ENCODE results near the gene MYO18A. TPM values are rescaled to one million over a fixed set of nuclear protein-coding genes. Genes with fewer than 3 reads are reported as not detected.
"Not testable (repeated sequence)": the region's sequence is repeated elsewhere in the genome, so short reads cannot be mapped to it uniquely, and the experiment has no call there.

The MYO18A gene
- total RNA-seq, 4 donors from 2014 or later: 46.7 to 82.7 (median 64.6) TPM

- intact Hi-C loops (cut with DNase I): loop anchor here (2.0 kb wide), 2 partner anchors 29 to 69 kb away; no protein-coding TSS in a partner anchor
- Histone ChIP-seq H3K4me1 (peaks cover 39 to 63% (median 52%) of the 10 kb centered on the region in 4 donors), H3K36me3 (no peaks in the 10 kb centered on the region), H3K4me3 (no peak overlapping the region), H3K27me3 (no peaks in the 10 kb centered on the region), H3K27ac (replicated peaks in 1 of 4) (peak overlapping the region; percentile 17 to 87 (median 80)), H3K9me3 (no peaks in the 10 kb centered on the region)
- TF ChIP-seq POLR2AphosphoS5 (IDR thresholded peaks at IDR 0.05) (no peak), POLR2A (IDR thresholded peaks at IDR 0.05; ENCODE audit: low read depth) (no peak), EP300 (IDR thresholded peaks at IDR 0.05) (no peak), CTCF (IDR thresholded peaks at IDR 0.05) (no peak)
- DNase-seq (ENCODE audit: extremely low spot score): no peak
- WGBS: 70% methylated on average over 2 of the region's 2 CpGs
Observed at GRCh38 chr17:29150161-29150560, 30.0 kb downstream of the MYO18A start.

- TF ChIP-seq POLR2A (IDR thresholded peaks at IDR 0.05; ENCODE audit: low read depth): no peak
- TF ChIP-seq EP300 (IDR thresholded peaks at IDR 0.05): no peak
- no peak for TF ChIP-seq CTCF (IDR thresholded peaks at IDR 0.05)
- no peak for TF ChIP-seq POLR2AphosphoS5 (IDR thresholded peaks at IDR 0.05)
- no peaks in the 10 kb centered on the region for H3K27me3 ChIP-seq
- H3K4me1 ChIP-seq: peaks cover 38 to 60% (median 49%) of the 10 kb centered on the region in 4 donors
- H3K9me3 ChIP-seq: no peaks in the 10 kb centered on the region
- WGBS: 62% methylated on average over 2 of the region's 8 CpGs
- H3K36me3 ChIP-seq: no peaks in the 10 kb centered on the region
- no peak for DNase-seq (ENCODE audit: extremely low spot score)
- peak overlapping the region; percentile 57 to 63 (median 58) for H3K4me3 ChIP-seq
- H3K27ac ChIP-seq (replicated peaks in 1 of 4): peak overlapping the region; percentile 80 to 87 (median 80)
- intact Hi-C loops (cut with DNase I): loop anchor here (2.0 kb wide), 3 partner anchors 29 to 141 kb away; no protein-coding TSS in a partner anchor
Observed at GRCh38 chr17:29149431-29150064, 30.6 kb downstream of the MYO18A start.

DNA sequence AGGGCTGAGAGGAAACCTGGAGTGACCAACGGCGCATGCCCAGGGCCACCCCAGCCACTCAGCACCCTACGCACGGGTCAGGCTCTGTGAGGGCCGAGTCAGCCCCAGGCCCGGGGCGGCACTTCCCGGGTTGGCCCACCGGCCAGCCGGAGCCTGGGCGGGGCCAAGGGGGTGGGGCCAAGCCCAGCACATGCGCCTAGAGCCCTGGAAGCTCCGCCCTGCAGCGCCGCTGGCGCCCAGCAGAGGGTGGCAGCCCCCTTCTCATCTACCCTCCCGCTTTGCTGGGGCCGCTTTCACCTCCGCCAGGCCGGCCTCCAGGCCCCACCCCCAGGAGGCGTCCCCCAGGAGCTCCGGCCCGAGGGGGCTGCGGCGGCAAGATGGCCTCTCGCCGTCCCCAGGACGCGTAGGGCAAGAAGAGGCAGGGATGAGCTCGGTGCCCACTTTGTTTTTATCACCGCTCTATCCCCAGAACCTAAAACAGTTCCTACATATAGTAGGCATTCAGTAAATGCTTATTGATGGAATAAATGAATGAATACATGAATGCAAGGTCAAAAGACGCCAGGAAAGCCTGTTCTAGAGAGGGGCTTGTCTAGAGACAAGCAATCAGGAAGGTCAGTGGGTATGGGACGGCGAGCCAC is 31.3 kb downstream of the MYO18A start:
- H3K9me3 ChIP-seq: no peaks in the 10 kb centered on the region
- no peaks in the 10 kb centered on the region for H3K36me3 ChIP-seq
- peak overlapping the region; percentile 80 to 87 (median 80) for H3K27ac ChIP-seq (replicated peaks in 1 of 4)
- H3K4me3 ChIP-seq: peak overlapping the region; percentile 57 to 63 (median 58)
- intact Hi-C loops (cut with DNase I): loop anchor here (2.0 kb wide), 1 partner anchor 142 kb away; no protein-coding TSS in a partner anchor
- WGBS: 16% methylated on average over 7 of the region's 34 CpGs
- DNase-seq (ENCODE audit: extremely low spot score): peak; percentile 98
- no peaks in the 10 kb centered on the region for H3K27me3 ChIP-seq
- peaks cover 32 to 57% (median 47%) of the 10 kb centered on the region in 4 donors for H3K4me1 ChIP-seq
- peak; percentile 97 to 99 (median 98) for TF ChIP-seq CTCF (IDR thresholded peaks at IDR 0.05)
- no peak for TF ChIP-seq EP300 (IDR thresholded peaks at IDR 0.05)
- no peak for TF ChIP-seq POLR2A (IDR thresholded peaks at IDR 0.05; ENCODE audit: low read depth)
- peak; percentile 67 to 85 for TF ChIP-seq POLR2AphosphoS5 (IDR thresholded peaks at IDR 0.05)

- peak overlapping the region; percentile 57 to 63 (median 58) for H3K4me3 ChIP-seq
- intact Hi-C loops (cut with DNase I): loop anchor here (2.0 kb wide), 1 partner anchor 142 kb away; no protein-coding TSS in a partner anchor
- no peaks in the 10 kb centered on the region for H3K27me3 ChIP-seq
- H3K36me3 ChIP-seq: no peaks in the 10 kb centered on the region
- H3K9me3 ChIP-seq: no peaks in the 10 kb centered on the region
- H3K4me1 ChIP-seq: peaks cover 37 to 56% (median 46%) of the 10 kb centered on the region in 4 donors
- peak overlapping the region; percentile 80 to 87 (median 80) for H3K27ac ChIP-seq (replicated peaks in 1 of 4)
- 32% methylated on average over 5 of the region's 5 CpGs for WGBS
- DNase-seq (ENCODE audit: extremely low spot score): no peak
- TF ChIP-seq POLR2A (IDR thresholded peaks at IDR 0.05; ENCODE audit: low read depth): no peak
- TF ChIP-seq POLR2AphosphoS5 (IDR thresholded peaks at IDR 0.05): no peak
Observed at GRCh38 chr17:29148257-29148789, 31.9 kb downstream of the MYO18A start.

DNA sequence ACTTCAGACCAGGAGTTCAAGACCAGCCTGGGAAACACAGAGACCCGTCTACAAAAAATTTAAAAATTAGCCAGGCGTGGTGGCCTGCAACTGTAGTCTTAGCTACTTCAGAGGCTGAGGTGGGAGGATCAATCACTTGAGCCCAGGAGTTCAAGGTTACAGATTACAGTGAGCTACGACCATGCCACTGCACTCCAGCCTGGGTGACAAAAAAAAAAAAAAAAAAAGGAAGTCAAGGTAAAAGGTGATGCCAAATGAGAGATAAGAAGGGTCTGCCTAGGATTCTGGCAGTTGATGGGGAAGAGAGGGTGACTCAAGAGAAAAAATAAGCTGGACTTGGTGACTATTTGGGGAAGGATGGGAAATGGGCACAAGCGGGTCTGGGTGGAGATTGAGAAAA is 32.5 kb downstream of the MYO18A start:
- H3K27ac ChIP-seq (replicated peaks in 1 of 4): peak overlapping the region; percentile 80 to 87 (median 80)
- WGBS: 88% methylated on average over 4 of the region's 4 CpGs
- peaks cover 37 to 56% (median 46%) of the 10 kb centered on the region in 4 donors for H3K4me1 ChIP-seq
- TF ChIP-seq CTCF (IDR thresholded peaks at IDR 0.05) (no peak), EP300 (IDR thresholded peaks at IDR 0.05) (no peak), POLR2AphosphoS5 (IDR thresholded peaks at IDR 0.05) (no peak), POLR2A (IDR thresholded peaks at IDR 0.05; ENCODE audit: low read depth) (no peak)
- H3K27me3 ChIP-seq: no peaks in the 10 kb centered on the region
- no peak overlapping the region for H3K4me3 ChIP-seq
- DNase-seq (ENCODE audit: extremely low spot score): no peak
- H3K36me3 ChIP-seq: no peaks in the 10 kb centered on the region
- intact Hi-C loops (cut with DNase I): loop anchor here (2.0 kb wide), 1 partner anchor 143 kb away; no protein-coding TSS in a partner anchor
- H3K9me3 ChIP-seq: no peaks in the 10 kb centered on the region

- intact Hi-C loops (cut with DNase I); H3K9me3 ChIP-seq; H3K36me3 ChIP-seq; DNase-seq (ENCODE audit: extremely low spot score); H3K27me3 ChIP-seq; H3K4me3 ChIP-seq: not testable (repeated sequence)
- H3K27ac ChIP-seq (replicated peaks in 1 of 4): peak overlapping the region in 2 of 4 donors; percentile 80 to 87
- 91% methylated on average over 2 of the region's 2 CpGs for WGBS
- peaks cover 37 to 58% (median 46%) of the 10 kb centered on the region in 4 donors for H3K4me1 ChIP-seq
Observed at GRCh38 chr17:29147228-29147627, 33.0 kb downstream of the MYO18A start.

Data from esophagus muscularis mucosa (tissue), 4 donors.